ENCODE measurements around the gene SLC35D1.
"Not testable (repeated sequence)": the region's sequence is repeated elsewhere in the genome, so short reads cannot be mapped to it uniquely, and the experiment has no call there.

The SLC35D1 gene

DNA sequence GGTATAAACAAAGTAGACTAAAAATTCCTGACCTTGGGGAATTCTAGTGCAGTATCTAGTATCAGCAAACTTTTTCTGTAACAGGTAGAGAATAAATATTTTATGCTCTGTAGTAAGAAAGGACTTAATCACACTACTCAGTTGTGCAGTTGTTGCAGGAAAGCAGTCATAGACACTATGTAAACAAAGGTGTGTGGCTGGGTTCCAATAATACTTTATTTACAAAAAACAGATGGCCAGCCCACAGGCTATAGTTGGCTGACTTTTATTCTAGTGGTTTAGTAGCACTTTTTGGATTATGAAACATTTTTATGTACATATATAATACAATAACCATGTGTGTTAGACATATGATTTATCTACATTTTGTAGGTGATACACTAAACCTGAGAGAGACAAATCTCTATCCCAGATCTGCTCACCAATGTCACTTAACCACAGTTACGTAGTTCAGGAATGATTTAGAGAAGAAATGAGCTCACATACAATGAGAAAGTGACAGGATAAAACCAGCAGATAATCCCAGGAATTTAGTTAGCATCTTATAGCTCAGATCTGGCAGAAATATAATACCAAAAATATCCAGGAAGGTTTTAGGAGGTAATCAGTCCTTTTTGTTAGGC lies 73.1 kb downstream of the SLC35D1 start:
- Histone ChIP-seq H3K4me1 (ENCODE audit: control insufficient read depth, insufficient read depth, low read length) (no peaks in the 10 kb centered on the region), H3K27me3 (ENCODE audit: control insufficient read depth, insufficient read depth, low read length) (no peaks in the 10 kb centered on the region), H3K4me3 (ENCODE audit: low read length) (no peak overlapping the region), H3K9ac (ENCODE audit: low read length) (no peak overlapping the region), H3K36me3 (ENCODE audit: control insufficient read depth, insufficient read depth, low read length) (no peaks in the 10 kb centered on the region), H3K9me3 (ENCODE audit: control insufficient read depth, low read length) (no peaks in the 10 kb centered on the region)

DNA sequence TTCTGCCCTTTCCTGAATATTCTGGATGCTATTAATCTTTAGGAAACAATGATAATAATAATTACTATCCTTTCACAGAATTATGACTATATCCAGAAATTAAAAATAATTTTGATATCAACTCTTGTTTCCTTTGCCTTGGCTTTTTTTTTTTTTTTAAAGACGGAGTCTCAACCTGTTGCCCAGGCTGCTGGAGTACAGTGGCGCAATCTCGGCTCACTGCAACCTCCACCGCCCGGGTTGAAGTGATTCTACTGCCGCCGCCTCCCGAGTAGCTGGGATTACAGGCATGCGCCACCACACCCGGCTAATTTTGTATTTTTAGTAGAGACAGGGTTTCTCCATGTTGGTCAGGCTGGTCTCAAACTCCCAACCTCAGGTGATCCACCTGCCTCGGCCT lies 74.3 kb downstream of the SLC35D1 start:
- not testable (repeated sequence) for H3K36me3 ChIP-seq (ENCODE audit: control insufficient read depth, insufficient read depth, low read length); H3K27me3 ChIP-seq (ENCODE audit: control insufficient read depth, insufficient read depth, low read length); H3K4me1 ChIP-seq (ENCODE audit: control insufficient read depth, insufficient read depth, low read length); H3K9me3 ChIP-seq (ENCODE audit: control insufficient read depth, low read length); H3K4me3 ChIP-seq (ENCODE audit: low read length); H3K9ac ChIP-seq (ENCODE audit: low read length)

DNA sequence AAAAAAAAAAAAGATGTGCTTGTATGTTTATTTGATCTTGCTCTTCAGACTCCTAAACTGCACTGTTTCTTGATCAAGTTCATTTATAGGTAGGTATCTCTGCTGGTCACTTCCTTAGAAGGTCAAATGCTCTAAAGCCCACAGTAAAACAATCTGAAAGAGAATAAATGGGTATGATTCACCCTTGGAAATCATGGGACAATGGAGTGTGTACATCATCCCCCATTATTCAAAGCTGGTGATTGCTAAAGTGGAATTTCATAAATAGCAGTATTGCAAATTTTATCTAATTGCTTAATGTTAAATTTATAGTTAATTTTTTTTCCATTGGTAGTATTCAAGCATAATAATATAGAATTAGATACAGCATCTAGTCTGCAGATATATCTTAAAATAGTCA lies 75.7 kb downstream of the SLC35D1 start:
- H3K9me3 ChIP-seq (ENCODE audit: control insufficient read depth, low read length): no peaks in the 10 kb centered on the region
- H3K36me3 ChIP-seq (ENCODE audit: control insufficient read depth, insufficient read depth, low read length): no peaks in the 10 kb centered on the region
- H3K4me1 ChIP-seq (ENCODE audit: control insufficient read depth, insufficient read depth, low read length): no peaks in the 10 kb centered on the region
- H3K9ac ChIP-seq (ENCODE audit: low read length): no peak overlapping the region
- no peaks in the 10 kb centered on the region for H3K27me3 ChIP-seq (ENCODE audit: control insufficient read depth, insufficient read depth, low read length)
- H3K4me3 ChIP-seq (ENCODE audit: low read length): no peak overlapping the region

DNA sequence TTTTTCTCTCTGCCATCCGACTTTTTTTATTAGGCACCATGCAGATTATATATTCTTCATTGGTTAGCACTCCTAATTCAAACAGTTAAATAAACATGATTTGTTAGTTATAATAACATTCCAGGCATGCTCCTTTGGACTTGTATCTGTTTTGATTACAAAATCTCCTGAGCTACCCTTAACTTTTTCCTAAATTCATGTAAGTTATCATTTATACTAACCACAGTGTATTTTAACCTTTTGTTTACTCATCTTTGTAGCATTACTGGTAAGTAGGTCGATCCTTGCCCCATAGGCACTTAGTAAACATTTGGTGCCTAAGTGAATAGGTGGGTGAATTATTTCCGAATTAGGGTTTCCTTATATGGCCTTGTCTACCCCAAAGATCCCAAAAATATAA lies 85.4 kb downstream of the SLC35D1 start:
- no peaks in the 10 kb centered on the region for H3K9me3 ChIP-seq (ENCODE audit: control insufficient read depth, low read length)
- H3K36me3 ChIP-seq (ENCODE audit: control insufficient read depth, insufficient read depth, low read length): peaks cover 4% of the 10 kb centered on the region
- H3K27me3 ChIP-seq (ENCODE audit: control insufficient read depth, insufficient read depth, low read length): no peaks in the 10 kb centered on the region
- H3K9ac ChIP-seq (ENCODE audit: low read length): no peak overlapping the region
- no peak overlapping the region for H3K4me3 ChIP-seq (ENCODE audit: low read length)
- no peaks in the 10 kb centered on the region for H3K4me1 ChIP-seq (ENCODE audit: control insufficient read depth, insufficient read depth, low read length)

DNA sequence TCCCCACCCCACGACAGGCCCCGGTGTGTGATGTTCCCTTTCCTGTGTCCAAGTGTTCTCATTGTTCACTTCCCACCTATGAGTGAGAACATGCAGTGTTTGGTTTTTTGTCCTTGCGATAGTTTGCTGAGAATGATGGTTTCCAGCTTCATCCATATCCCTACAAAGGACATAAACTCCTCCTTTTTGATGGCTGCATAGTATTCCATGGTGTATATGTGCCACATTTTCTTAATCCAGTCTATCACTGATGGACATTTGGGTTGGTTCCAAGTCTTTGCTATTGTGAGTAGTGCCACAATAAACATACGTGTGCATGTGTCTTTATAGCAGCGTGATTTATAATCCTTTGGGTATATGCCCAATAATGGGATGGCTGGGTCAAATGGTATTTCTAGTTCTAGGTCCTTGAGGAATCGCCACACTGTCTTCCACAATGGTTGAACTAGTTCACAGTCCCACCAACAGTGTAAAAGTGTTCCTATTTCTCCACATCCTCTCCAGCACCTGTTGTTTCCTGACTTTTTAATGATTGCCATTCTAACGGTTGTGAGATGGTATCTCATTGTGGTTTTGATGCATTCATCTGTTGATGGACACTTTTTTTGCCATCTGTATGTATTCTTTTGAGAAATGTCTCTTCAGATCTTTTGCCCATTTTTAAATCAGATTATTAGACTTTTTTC lies 87.6 kb downstream of the SLC35D1 start:
- not testable (repeated sequence) for H3K36me3 ChIP-seq (ENCODE audit: control insufficient read depth, insufficient read depth, low read length)

DNA sequence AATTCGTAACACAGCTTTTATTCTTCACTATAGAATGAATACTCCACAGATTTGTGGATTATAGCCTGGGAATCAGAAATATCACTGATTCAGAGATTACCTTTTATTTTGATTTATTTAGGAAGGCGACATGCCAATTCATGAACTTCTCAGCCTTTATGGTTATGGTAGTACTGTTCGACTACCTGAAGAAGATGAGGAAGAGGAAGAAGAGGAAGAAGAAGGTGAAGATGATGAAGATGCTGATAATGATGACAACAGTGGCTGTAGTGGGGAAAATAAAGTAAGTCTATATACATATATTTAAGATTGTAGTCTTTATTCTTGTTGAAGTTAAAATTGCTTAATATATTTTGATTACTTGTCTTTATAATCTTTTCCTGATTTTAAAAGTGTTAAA lies 96.0 kb downstream of the SLC35D1 start:
- no peak overlapping the region for H3K4me3 ChIP-seq (ENCODE audit: low read length)
- no peak overlapping the region for H3K9ac ChIP-seq (ENCODE audit: low read length)
- H3K4me1 ChIP-seq (ENCODE audit: control insufficient read depth, insufficient read depth, low read length): peaks cover 10% of the 10 kb centered on the region
- H3K27me3 ChIP-seq (ENCODE audit: control insufficient read depth, insufficient read depth, low read length): no peaks in the 10 kb centered on the region
- H3K9me3 ChIP-seq (ENCODE audit: control insufficient read depth, low read length): no peaks in the 10 kb centered on the region
- no peaks in the 10 kb centered on the region for H3K36me3 ChIP-seq (ENCODE audit: control insufficient read depth, insufficient read depth, low read length)

More for the DNA sequence above, 87.6 kb downstream of the SLC35D1 start:
- H3K9ac ChIP-seq (ENCODE audit: low read length); H3K27me3 ChIP-seq (ENCODE audit: control insufficient read depth, insufficient read depth, low read length); H3K4me1 ChIP-seq (ENCODE audit: control insufficient read depth, insufficient read depth, low read length); H3K4me3 ChIP-seq (ENCODE audit: low read length); H3K9me3 ChIP-seq (ENCODE audit: control insufficient read depth, low read length): not testable (repeated sequence)

DNA sequence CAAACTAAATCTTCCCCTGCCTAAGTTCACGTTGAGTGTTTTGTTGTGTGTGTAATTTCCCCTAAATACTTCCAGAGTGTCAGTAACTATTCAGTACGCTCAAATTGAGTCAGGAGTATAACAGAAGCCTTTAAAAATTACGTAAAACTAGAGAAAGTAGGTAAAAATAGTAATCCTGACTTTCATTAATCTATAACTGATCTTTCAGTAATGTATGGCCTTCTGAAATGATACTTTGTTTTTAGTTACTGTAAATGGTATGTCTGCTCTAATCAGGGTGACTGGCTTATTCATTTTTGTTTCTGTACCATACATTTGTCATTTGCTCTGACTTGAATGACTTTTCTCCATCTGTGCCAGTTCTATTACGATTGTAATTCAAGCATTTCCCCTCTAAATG lies 99.7 kb downstream of the SLC35D1 start:
- H3K27me3 ChIP-seq (ENCODE audit: control insufficient read depth, insufficient read depth, low read length): no peaks in the 10 kb centered on the region
- no peaks in the 10 kb centered on the region for H3K9me3 ChIP-seq (ENCODE audit: control insufficient read depth, low read length)
- H3K36me3 ChIP-seq (ENCODE audit: control insufficient read depth, insufficient read depth, low read length): no peaks in the 10 kb centered on the region
- no peak overlapping the region for H3K9ac ChIP-seq (ENCODE audit: low read length)
- no peak overlapping the region for H3K4me3 ChIP-seq (ENCODE audit: low read length)
- peaks cover 10% of the 10 kb centered on the region for H3K4me1 ChIP-seq (ENCODE audit: control insufficient read depth, insufficient read depth, low read length)

DNA sequence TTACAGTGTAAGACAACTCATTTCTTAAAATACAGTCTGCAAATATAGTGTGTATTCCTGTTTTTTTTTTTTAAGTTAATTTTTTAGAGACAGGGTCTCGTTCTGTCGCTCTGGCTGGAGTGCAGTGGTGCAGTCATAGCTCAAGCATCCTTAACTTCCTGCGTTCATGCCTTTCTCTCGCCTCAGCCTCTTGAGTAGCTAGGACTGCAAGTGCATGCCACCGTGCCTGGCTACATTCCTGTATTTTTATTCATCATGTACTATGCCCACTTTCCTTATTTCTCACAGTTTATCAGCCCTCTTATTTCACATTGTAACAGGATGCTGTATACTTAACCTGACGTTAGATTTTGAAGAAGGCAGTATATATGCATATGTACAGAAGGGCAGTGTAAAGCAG lies 102.4 kb downstream of the SLC35D1 start:
- H3K36me3 ChIP-seq (ENCODE audit: control insufficient read depth, insufficient read depth, low read length): no peaks in the 10 kb centered on the region
- no peaks in the 10 kb centered on the region for H3K27me3 ChIP-seq (ENCODE audit: control insufficient read depth, insufficient read depth, low read length)
- no peaks in the 10 kb centered on the region for H3K9me3 ChIP-seq (ENCODE audit: control insufficient read depth, low read length)
- peaks cover 18% of the 10 kb centered on the region for H3K4me1 ChIP-seq (ENCODE audit: control insufficient read depth, insufficient read depth, low read length)
- H3K9ac ChIP-seq (ENCODE audit: low read length): no peak overlapping the region
- H3K4me3 ChIP-seq (ENCODE audit: low read length): no peak overlapping the region

Data from mucosa of stomach (tissue), 1 donor.